Smooth muscle cell (in vitro differentiated cells): ENCODE data around the gene TPH1. TPM values are rescaled to one million over a fixed set of nuclear protein-coding genes. Genes with fewer than 3 reads are reported as not detected.

Experiments used
- DNase-seq: peaks from one replicate; lab custom pipeline; 2025; ENCODE audit not compliant: unreplicated experiment; lab: John Stamatoyannopoulos, UW
- H2AFZ ChIP-seq: fragments of 200-600 bp; sonication (generic); 2 replicates; pipeline ENCODE4 v1.6.0; 2016; ENCODE audit warnings: antibody characterized with exemption, low read depth, mild to moderate bottlenecking
- H3F3A ChIP-seq: fragments of 200-600 bp; sonication (generic); 2 replicates; pipeline ENCODE4 v1.6.0; 2017; ENCODE audit warnings: antibody characterized with exemption, low read depth
- H3K27ac ChIP-seq: fragments of 200-600 bp; sonication (generic); 2 replicates; pipeline ENCODE4 v1.5.1; 2016; ENCODE audit warnings: low read depth, mild to moderate bottlenecking
- H3K27me3 ChIP-seq: fragments of 200-600 bp; sonication (generic); 2 replicates; pipeline ENCODE4 v1.6.1; 2016; ENCODE audit warnings: low read depth, mild to moderate bottlenecking
- H3K36me3 ChIP-seq: fragments of 200-600 bp; sonication (generic); 2 replicates; pipeline ENCODE4 v1.5.1; 2016; ENCODE audit warnings: low read depth
- H3K4me1 ChIP-seq: fragments of 200-600 bp; sonication (generic); 2 replicates; pipeline ENCODE4 v1.5.1; 2016; ENCODE audit warnings: low read depth
- H3K4me2 ChIP-seq: fragments of 200-600 bp; sonication (generic); 2 replicates; pipeline ENCODE4 v1.6.0; 2016; ENCODE audit warnings: mild to moderate bottlenecking
- H3K4me3 ChIP-seq: fragments of 200-600 bp; sonication (generic); 2 replicates; pipeline ENCODE4 v1.5.1; 2016; ENCODE audit warnings: mild to moderate bottlenecking
- H3K79me2 ChIP-seq: fragments of 200-600 bp; sonication (generic); 2 replicates; pipeline ENCODE4 v1.6.0; 2016; ENCODE audit warnings: low read depth, mild to moderate bottlenecking
- H3K9ac ChIP-seq: fragments of 200-600 bp; sonication (generic); 2 replicates; pipeline ENCODE4 v1.6.0; 2016; ENCODE audit warnings: low read depth
- H3K9me3 ChIP-seq: fragments of 200-600 bp; sonication (generic); replicated peaks from 2 replicates; pipeline ENCODE4 v1.5.1; 2016; ENCODE audit warnings: low read depth
- H4K20me1 ChIP-seq: fragments of 200-600 bp; sonication (generic); 2 replicates; pipeline ENCODE4 v1.6.0; 2016; ENCODE audit warnings: low read depth
- WGBS: methylation state at CpG from one replicate; pipeline ENCODE4 v1.1.7; 2016; ENCODE audit warnings: low lambda C conversion rate; 5-methylcytosine and 5-hydroxymethylcytosine counted together
- polyA plus RNA-seq: library from polyadenylated mRNA; unstranded; fragments of >200 nt; fragmentation: Nextera tagmentation; extraction: Ambion mirVana; gene quantifications from 2 replicates; pipeline ENCODE4 v1.2.1, GENCODE V29; 2016
- total RNA-seq: library from RNA; depleted of rRNA; stranded (reverse); fragments of >200 nt; gene quantifications from 2 replicates; pipeline ENCODE4 v1.2.3, GENCODE V29; 2014
- TF ChIP-seq, protein P1 (sequence below): fragments of 200-600 bp; sonication (generic); IDR thresholded peaks from 2 replicates; pipeline ENCODE4 v1.5.1; 2017; ENCODE audit warnings: borderline replicate concordance, mild to moderate bottlenecking, antibody characterized with exemption; ENCODE audit not compliant: insufficient read depth, poor library complexity, severe bottlenecking

Gene TPH1
- total and polyA plus RNA-seq, 2 experiments from 2014 or later = 0.09 TPM; not detected in 1

DNA sequence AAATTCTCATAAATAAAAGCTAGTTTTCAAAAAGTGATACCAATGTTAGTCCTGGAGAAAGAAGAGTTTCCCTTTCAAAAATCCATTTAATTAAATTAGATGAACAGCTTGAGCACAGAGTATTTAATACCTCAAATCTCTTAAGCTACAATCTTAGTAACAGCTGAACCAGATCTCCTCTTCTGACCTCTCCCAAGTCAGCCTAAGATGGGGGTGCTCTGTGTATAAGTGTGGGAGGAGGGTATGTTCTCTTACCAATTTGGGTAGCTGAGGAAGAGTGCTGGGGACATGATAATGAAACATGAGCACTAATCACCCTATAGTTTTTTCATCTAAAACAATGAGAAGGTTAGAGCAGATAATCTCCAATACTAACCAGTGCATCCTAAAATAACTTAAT is 9.6 kb downstream of the TPH1 start:
- H4K20me1 ChIP-seq = no peaks in the 10 kb centered on the region
- H2AFZ ChIP-seq = no peak overlapping the region
- H3F3A ChIP-seq = no peaks in the 10 kb centered on the region
- H3K4me1 ChIP-seq = no peaks in the 10 kb centered on the region
- H3K4me3 ChIP-seq = no peak overlapping the region
- no peak overlapping the region for H3K4me2 ChIP-seq
- H3K36me3 ChIP-seq = no peaks in the 10 kb centered on the region
- DNase-seq = no peak
- H3K9ac ChIP-seq = no peak overlapping the region
- H3K79me2 ChIP-seq = no peaks in the 10 kb centered on the region
- peaks cover 49% of the 10 kb centered on the region for H3K27me3 ChIP-seq
- H3K9me3 ChIP-seq = no peaks in the 10 kb centered on the region
- no peak overlapping the region for H3K27ac ChIP-seq
- TF ChIP-seq, protein P1, sequence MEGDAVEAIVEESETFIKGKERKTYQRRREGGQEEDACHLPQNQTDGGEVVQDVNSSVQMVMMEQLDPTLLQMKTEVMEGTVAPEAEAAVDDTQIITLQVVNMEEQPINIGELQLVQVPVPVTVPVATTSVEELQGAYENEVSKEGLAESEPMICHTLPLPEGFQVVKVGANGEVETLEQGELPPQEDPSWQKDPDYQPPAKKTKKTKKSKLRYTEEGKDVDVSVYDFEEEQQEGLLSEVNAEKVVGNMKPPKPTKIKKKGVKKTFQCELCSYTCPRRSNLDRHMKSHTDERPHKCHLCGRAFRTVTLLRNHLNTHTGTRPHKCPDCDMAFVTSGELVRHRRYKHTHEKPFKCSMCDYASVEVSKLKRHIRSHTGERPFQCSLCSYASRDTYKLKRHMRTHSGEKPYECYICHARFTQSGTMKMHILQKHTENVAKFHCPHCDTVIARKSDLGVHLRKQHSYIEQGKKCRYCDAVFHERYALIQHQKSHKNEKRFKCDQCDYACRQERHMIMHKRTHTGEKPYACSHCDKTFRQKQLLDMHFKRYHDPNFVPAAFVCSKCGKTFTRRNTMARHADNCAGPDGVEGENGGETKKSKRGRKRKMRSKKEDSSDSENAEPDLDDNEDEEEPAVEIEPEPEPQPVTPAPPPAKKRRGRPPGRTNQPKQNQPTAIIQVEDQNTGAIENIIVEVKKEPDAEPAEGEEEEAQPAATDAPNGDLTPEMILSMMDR = no peak

DNA sequence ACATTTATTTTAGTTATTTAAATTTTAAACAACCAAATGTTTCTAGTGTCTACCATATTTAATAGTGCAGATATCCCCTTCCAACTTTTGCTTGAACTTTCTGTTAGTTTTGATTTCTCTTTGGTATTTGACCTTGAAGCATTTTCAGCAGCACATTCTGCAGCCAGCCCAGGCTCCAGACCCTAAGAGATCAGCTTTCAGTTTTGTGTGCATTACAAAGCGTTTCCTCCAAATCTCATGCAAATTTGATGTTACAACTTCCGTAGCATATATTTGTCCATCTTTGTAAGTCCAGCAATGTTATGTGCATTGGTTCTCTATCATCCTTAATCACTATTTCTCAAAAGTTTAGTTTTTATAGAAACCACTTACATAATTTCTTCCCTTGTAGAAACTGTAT is 18.6 kb downstream of the TPH1 start:
- Histone ChIP-seq H3F3A (no peaks in the 10 kb centered on the region), H4K20me1 (no peaks in the 10 kb centered on the region), H3K9me3 (no peaks in the 10 kb centered on the region), H3K79me2 (no peaks in the 10 kb centered on the region), H3K4me3 (no peak overlapping the region), H3K4me2 (no peak overlapping the region), H3K27ac (no peak overlapping the region), H3K9ac (no peak overlapping the region), H3K4me1 (no peaks in the 10 kb centered on the region), H2AFZ (no peak overlapping the region), H3K36me3 (no peaks in the 10 kb centered on the region), H3K27me3 (peaks cover 10% of the 10 kb centered on the region)
- DNase-seq = no peak
- TF ChIP-seq, protein P1 = no peak
- WGBS = 80% methylated on average over 2 of the region's 2 CpGs

DNA sequence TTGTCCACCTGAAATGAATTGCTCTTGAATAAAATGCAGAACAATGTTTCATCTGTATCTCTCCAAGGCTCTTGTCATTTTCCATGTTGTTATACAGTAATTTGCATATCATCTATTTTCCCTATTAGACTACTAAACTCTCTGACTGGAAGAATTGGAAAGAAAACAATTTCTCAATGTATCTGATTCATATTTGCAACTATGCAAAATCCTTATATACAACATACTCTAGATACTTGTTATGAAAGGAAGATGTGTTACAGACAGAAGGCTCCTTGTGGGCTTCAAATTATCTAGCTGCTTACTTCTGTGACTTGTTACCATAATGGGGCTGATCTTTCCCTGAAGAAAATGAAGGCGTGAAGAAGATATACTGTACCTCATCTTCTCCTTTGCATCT is 23.6 kb downstream of the TPH1 start:
- no peaks in the 10 kb centered on the region for H3K36me3 ChIP-seq
- 79% methylated on average over 1 of the region's 1 CpG for WGBS
- H3K4me2 ChIP-seq = no peak overlapping the region

DNA sequence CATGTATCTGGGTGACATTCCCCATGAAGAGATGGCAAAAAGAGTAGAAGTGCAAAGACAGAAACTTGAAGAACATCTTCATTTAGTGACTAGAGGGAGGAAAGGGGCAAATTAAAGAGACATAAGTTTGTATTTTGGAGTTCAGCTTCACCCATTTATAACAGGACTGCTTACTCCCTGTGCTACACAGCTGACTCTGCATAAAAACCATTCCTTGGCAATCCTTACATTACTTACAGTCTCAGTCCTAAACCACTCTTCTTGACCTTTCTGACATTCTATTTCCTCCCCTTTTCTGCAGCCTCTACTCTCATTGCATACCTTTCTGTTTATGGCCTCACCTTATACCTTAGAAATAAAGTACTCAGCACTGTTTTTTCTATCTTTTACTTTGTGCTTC is 26.4 kb downstream of the TPH1 start:
- H3K36me3 ChIP-seq = no peaks in the 10 kb centered on the region
- TF ChIP-seq, protein P1 = no peak
- no peak overlapping the region for H3K27ac ChIP-seq
- no peak overlapping the region for H2AFZ ChIP-seq
- H3K4me3 ChIP-seq = no peak overlapping the region
- no peaks in the 10 kb centered on the region for H4K20me1 ChIP-seq
- no peak overlapping the region for H3K4me2 ChIP-seq
- H3K9me3 ChIP-seq = no peaks in the 10 kb centered on the region
- H3K4me1 ChIP-seq = no peaks in the 10 kb centered on the region
- H3F3A ChIP-seq = no peaks in the 10 kb centered on the region
- DNase-seq = no peak
- no peak overlapping the region for H3K9ac ChIP-seq
- peaks cover 27% of the 10 kb centered on the region for H3K27me3 ChIP-seq
- H3K79me2 ChIP-seq = no peaks in the 10 kb centered on the region

More for the DNA sequence above, 23.6 kb downstream of the TPH1 start:
- Histone ChIP-seq H3K4me3 (no peak overlapping the region), H4K20me1 (no peaks in the 10 kb centered on the region), H3K9me3 (no peaks in the 10 kb centered on the region), H3K27ac (no peak overlapping the region), H3K4me1 (no peaks in the 10 kb centered on the region), H2AFZ (no peak overlapping the region), H3K9ac (no peak overlapping the region), H3K27me3 (peaks cover 16% of the 10 kb centered on the region), H3F3A (no peaks in the 10 kb centered on the region), H3K79me2 (no peaks in the 10 kb centered on the region)
- TF ChIP-seq, protein P1 = no peak
- DNase-seq = no peak
